Mucosa of descending colon (tissue), 3 donors: ENCODE results near the gene CYB5R3. TPM values are rescaled to one million over a fixed set of nuclear protein-coding genes. Genes with fewer than 3 reads are reported as not detected.

ENCODE experiments used
- ATAC-seq: fragments of 200-7000 bp; cut with Tn5 transposase; one replicate; pipeline ENCODE4 v1.9.1; 2020; ENCODE audit warnings: mild to moderate bottlenecking, moderate library complexity
- DNase-seq, 3 donors: peaks; one replicate each; pipeline ENCODE4 v3.0.0-alpha.2; 2020
- H3K36me3 ChIP-seq: fragments of 200-600 bp; one replicate; pipeline ENCODE4 v1.8.0; 2021; ENCODE audit warnings: low read depth, mild to moderate bottlenecking
- H3K4me1 ChIP-seq: fragments of 200-600 bp; one replicate; pipeline ENCODE4 v1.8.0; 2021; ENCODE audit warnings: low read depth, mild to moderate bottlenecking
- H3K4me3 ChIP-seq: fragments of 200-600 bp; one replicate; pipeline ENCODE4 v1.8.0; 2021; ENCODE audit warnings: mild to moderate bottlenecking
- H3K9me3 ChIP-seq: fragments of 200-600 bp; one replicate; pipeline ENCODE4 v1.8.0; 2021; ENCODE audit warnings: mild to moderate bottlenecking
- intact Hi-C, 2 donors: fragments of 100-400 bp; cut with DNase I in 1 of 2; cut with micrococcal nuclease in 1 of 2; formaldehyde crosslinking; loops; one replicate each; pipeline versions ENCODE4 v1.11.0 to v1.11.1; 2022; cut with DNase I, micrococcal nuclease
- total RNA-seq, 3 donors: library from RNA; stranded (reverse); fragmentation: NEBNext Ultra II Directional in 2 of 3; extraction: Animal tissue kit (Norgen Biotek cat#: 25700) in 2 of 3; gene quantifications; one replicate each; pipeline versions ENCODE4 v1.2.1 to v1.2.4, GENCODE V29; 2021 to 2023
- TF ChIP-seq, protein P1 (sequence below): fragments of 200-600 bp; IDR thresholded peaks from one replicate; pipeline ENCODE4 v1.8.0; 2022; ENCODE audit warnings: antibody characterized with exemption, mild to moderate bottlenecking
- donor health status: DM: no; HTN: no; CAD: no; lungs with moderate emphysema.
- donor health status: DM: no; HTN: no; CAD: no.
- donor health status: DM: no; HTN: yes; CAD: no.

Gene CYB5R3
- total RNA-seq, 3 donors from 2014 or later: 139 to 211 (median 176) TPM

DNA sequence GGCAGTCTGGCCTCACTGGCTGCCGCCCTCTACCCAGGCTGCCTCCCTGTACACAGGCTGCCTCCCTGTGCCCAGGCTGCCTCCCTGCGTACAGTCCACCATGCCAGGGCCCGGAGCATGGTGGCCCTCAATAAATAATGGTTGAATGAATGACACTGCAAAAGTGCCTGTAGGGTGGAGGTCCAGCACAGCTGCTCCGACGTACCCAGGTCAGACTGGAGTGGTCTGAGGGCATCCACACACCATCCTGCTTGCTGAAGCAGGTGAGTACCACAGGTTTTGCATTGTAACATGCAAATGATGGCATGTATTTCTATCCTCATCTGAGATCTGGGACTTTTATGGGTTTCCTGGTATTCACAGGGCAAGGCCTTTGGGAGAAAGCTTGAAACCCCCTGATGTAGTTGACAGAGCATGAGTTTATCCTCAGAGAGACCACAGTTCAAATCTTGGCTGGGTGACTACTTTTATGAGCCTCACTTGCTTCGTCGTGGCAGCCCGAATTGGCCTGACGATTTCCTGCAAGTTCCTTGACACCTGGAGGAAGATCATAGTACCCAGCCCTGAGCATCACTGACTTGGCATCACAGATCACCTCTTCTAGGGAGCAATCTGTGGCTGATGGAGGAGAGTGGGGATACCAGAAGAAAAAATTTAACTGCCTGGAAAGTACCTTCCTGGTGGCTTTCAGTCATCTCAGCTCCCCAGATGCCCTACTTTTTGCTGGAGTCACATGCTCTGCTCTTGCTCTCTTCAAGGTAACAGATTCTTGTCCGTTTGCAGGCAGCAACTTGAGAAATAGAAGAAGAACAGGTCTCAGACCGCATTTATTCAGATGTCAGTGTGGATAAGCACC is 16.0 kb upstream of the CYB5R3 start:
- no peak for DNase-seq
- intact Hi-C loops: loop anchor here in 1 of 2 donors (10.0 kb wide), 1 partner anchor 150 kb away; no protein-coding TSS in a partner anchor
- no peak for ATAC-seq
- peaks cover 7% of the 10 kb centered on the region for H3K4me1 ChIP-seq
- H3K4me3 ChIP-seq: no peak overlapping the region
- no peaks in the 10 kb centered on the region for H3K9me3 ChIP-seq
- H3K36me3 ChIP-seq: no peaks in the 10 kb centered on the region
- TF ChIP-seq, protein P1, sequence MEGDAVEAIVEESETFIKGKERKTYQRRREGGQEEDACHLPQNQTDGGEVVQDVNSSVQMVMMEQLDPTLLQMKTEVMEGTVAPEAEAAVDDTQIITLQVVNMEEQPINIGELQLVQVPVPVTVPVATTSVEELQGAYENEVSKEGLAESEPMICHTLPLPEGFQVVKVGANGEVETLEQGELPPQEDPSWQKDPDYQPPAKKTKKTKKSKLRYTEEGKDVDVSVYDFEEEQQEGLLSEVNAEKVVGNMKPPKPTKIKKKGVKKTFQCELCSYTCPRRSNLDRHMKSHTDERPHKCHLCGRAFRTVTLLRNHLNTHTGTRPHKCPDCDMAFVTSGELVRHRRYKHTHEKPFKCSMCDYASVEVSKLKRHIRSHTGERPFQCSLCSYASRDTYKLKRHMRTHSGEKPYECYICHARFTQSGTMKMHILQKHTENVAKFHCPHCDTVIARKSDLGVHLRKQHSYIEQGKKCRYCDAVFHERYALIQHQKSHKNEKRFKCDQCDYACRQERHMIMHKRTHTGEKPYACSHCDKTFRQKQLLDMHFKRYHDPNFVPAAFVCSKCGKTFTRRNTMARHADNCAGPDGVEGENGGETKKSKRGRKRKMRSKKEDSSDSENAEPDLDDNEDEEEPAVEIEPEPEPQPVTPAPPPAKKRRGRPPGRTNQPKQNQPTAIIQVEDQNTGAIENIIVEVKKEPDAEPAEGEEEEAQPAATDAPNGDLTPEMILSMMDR: no peak

GRCh38 chr22:42661985-42662831 is 13.0 kb upstream of the CYB5R3 start:
- DNase-seq (peak; percentile 84 to 93 (median 89)), ATAC-seq (peak; percentile 96)
- H3K4me1 ChIP-seq: peaks cover 7% of the 10 kb centered on the region
- TF ChIP-seq, protein P1: peak; percentile 61
- H3K4me3 ChIP-seq: no peak overlapping the region
- intact Hi-C loops: loop anchor here in 1 of 2 donors (10.0 kb wide), 1 partner anchor 153 kb away; no protein-coding TSS in a partner anchor
- no peaks in the 10 kb centered on the region for H3K9me3 ChIP-seq
- H3K36me3 ChIP-seq: no peaks in the 10 kb centered on the region

DNA sequence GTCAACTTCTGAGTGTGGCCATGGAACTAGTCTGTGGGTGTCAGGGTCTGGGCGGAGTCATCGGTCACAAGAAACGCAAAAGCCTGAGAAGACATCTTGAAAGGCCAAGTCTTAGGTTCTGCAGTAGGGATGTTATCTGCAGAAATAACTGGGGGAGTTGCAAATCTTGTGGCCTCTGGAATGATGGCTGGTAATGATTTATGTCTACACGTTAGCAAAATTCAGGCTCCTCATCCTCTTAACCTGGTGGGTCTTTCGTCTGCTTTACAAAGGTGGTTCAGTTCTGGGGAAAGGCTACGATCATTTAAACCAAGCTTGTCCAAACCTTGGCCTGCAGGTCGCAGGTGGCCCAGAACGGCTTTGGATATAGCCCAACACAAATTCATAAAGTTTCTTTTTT is 7.4 kb upstream of the CYB5R3 start:
- ATAC-seq (no peak), DNase-seq (no peak)
- Histone ChIP-seq H3K9me3 (no peaks in the 10 kb centered on the region), H3K4me1 (no peaks in the 10 kb centered on the region), H3K4me3 (no peak overlapping the region), H3K36me3 (no peaks in the 10 kb centered on the region)
- intact Hi-C loops: no loop called here
- TF ChIP-seq, protein P1: no peak

DNA sequence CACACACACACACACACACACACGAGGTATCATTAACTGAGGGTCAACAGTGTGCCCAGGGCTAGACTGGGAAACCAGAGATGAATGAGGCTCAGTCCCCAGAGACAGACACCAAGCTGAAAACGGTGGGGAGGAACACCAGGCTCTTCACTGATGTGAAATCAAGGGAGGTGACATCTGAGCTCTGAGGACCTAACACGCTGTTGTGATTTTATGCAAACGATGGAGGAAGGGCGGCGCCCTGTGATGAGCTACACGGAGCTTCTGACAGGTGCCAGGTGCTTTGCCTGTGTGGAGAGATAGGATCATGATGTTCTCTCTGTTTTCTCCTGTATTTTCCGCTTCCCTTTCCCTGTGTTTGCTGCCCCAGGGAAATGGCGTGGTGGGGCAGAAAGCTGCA is 6.5 kb upstream of the CYB5R3 start:
- no peaks in the 10 kb centered on the region for H3K4me1 ChIP-seq
- DNase-seq (no peak), ATAC-seq (peak; percentile 86)
- H3K36me3 ChIP-seq: no peaks in the 10 kb centered on the region
- intact Hi-C loops: no loop called here
- TF ChIP-seq, protein P1: no peak
- no peaks in the 10 kb centered on the region for H3K9me3 ChIP-seq
- no peak overlapping the region for H3K4me3 ChIP-seq

DNA sequence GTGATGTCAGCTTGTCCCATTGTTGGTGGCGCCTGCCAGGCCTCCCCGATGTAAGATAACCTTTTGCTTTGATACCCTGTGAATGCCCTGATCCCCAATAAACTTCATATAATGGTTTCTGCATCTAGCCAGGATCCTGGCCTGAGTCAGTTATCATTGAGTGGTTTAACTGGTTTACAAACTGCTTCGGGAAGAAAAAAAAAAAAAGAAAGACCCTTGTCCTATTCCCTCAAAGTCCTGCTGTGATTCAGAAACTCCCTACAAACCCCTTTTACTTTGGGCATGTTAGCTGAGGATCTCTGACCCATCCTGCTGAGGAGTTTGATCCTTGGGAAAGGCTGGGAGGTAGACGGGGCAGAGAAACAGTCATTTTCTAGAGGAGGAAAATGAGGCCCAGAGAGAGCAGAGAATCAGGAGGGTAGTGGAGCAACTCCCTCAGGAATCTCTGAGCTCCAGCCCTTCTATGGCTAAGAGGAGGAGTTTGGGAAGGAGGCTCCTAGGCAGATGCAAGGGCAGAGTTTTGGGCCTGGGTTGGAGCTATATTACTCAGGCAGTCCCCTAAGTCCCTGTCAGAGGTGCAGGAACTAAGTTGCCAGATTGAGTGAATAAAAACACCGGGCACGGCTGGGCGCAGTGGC is 5.4 kb upstream of the CYB5R3 start:
- ATAC-seq: no peak
- Histone ChIP-seq H3K4me1 (peaks cover 2% of the 10 kb centered on the region), H3K4me3 (no peak overlapping the region), H3K9me3 (no peaks in the 10 kb centered on the region), H3K36me3 (no peaks in the 10 kb centered on the region)
- intact Hi-C loops: no loop called here
- TF ChIP-seq, protein P1: no peak
- DNase-seq: no peak
